Endodermal cell (in vitro differentiated cells): ENCODE results near the gene RAB33B. TPM values are rescaled to one million over a fixed set of nuclear protein-coding genes. Genes with fewer than 3 reads are reported as not detected.

Experiments
- DNase-seq: peaks from one replicate; pipeline ENCODE4 v3.0.0-alpha.2; 2017
- H3K27ac ChIP-seq: 2 replicates; pipeline ENCODE4 v1.5.1; 2013; ENCODE audit warnings: mild to moderate bottlenecking, low read depth, low read length, moderate library complexity
- H3K27me3 ChIP-seq: 2 replicates; pipeline ENCODE4 v1.6.1; 2013; ENCODE audit warnings: mild to moderate bottlenecking, low read length, moderate library complexity; ENCODE audit not compliant: insufficient read depth, control insufficient read depth, poor library complexity, severe bottlenecking
- H3K36me3 ChIP-seq: 2 replicates; pipeline ENCODE4 v1.7.0; 2013; ENCODE audit warnings: mild to moderate bottlenecking, low read length, moderate library complexity; ENCODE audit not compliant: control insufficient read depth, insufficient read depth
- H3K4me1 ChIP-seq: one replicate; pipeline ENCODE4 v1.7.0; 2013; ENCODE audit warnings: low read length; ENCODE audit not compliant: control insufficient read depth, insufficient read depth
- H3K4me3 ChIP-seq: 2 replicates; pipeline ENCODE4 v1.5.1; 2013; ENCODE audit warnings: mild to moderate bottlenecking, low read length, moderate library complexity
- H3K9ac ChIP-seq: 2 replicates; pipeline ENCODE4 v1.6.1; 2013; ENCODE audit warnings: mild to moderate bottlenecking, low read length, moderate library complexity; ENCODE audit not compliant: poor library complexity, severe bottlenecking; ENCODE audit errors: extremely low read depth
- H3K9me3 ChIP-seq: 2 replicates; pipeline ENCODE4 v1.6.1; 2013; ENCODE audit warnings: mild to moderate bottlenecking, low read length, moderate library complexity; ENCODE audit not compliant: control insufficient read depth
- H3K27ac Mint-ChIP-seq: 2 replicates; pipeline ENCODE4 v1.8.0; 2020; ENCODE audit warnings: mixed read lengths
- H3K27me3 Mint-ChIP-seq: 2 replicates; pipeline ENCODE4 v1.8.0; 2021; ENCODE audit warnings: mild to moderate bottlenecking, mixed read lengths; ENCODE audit not compliant: insufficient read depth
- H3K36me3 Mint-ChIP-seq: 2 replicates; pipeline ENCODE4 v1.8.0; 2020; ENCODE audit warnings: low read depth, mixed read lengths
- H3K4me1 Mint-ChIP-seq: 2 replicates; pipeline ENCODE4 v1.8.0; 2020; ENCODE audit warnings: mixed read lengths
- H3K4me3 Mint-ChIP-seq: 2 replicates; pipeline ENCODE4 v1.8.0; 2020; ENCODE audit warnings: mild to moderate bottlenecking, moderate library complexity, mixed read lengths
- H3K9me3 Mint-ChIP-seq: 2 replicates; pipeline ENCODE4 v1.8.0; 2020; ENCODE audit warnings: mild to moderate bottlenecking, mixed read lengths
- CTCF ChIP-seq: fragments of 200-600 bp; sonication (generic); conservative IDR thresholded peaks from 2 replicates; pipeline ENCODE4 v1.5.0; 2021; ENCODE audit warnings: antibody characterized with exemption, mild to moderate bottlenecking
- WGBS, 2 experiments: methylation state at CpG; one replicate each; pipeline versions ENCODE4 v1.1.5 to v1.1.7; 2013; ENCODE audit warnings: missing lambda C conversion rate in 2 of 2, mixed read lengths in 1 of 2; ENCODE audit not compliant: insufficient coverage in 1 of 2, insufficient read length in 1 of 2; 5-methylcytosine and 5-hydroxymethylcytosine counted together
- total RNA-seq, 2 donors: library from RNA; stranded (reverse); fragmentation: NEBNext Ultra II Directional in 1 of 2; extraction: Animal tissue kit (Norgen Biotek cat#: 25700) in 1 of 2; gene quantifications; 2 replicates in 1 of 2; 3 replicates in 1 of 2; pipeline ENCODE4 v1.2.1, GENCODE V29; 2021

RAB33B gene
- total RNA-seq, 2 donors from 2014 or later: 8.7 to 11.4 TPM

- Histone ChIP-seq H3K27me3 (no peaks in the 10 kb centered on the region), H3K4me1 (no peaks in the 10 kb centered on the region), H3K9ac (no peak overlapping the region), H3K36me3 (peaks cover 16% of the 10 kb centered on the region), H3K4me3 (no peak overlapping the region), H3K27ac (no peak overlapping the region), H3K9me3 (no peaks in the 10 kb centered on the region)
- Mint-ChIP-seq H3K27me3 (no peaks in the 10 kb centered on the region), H3K27ac (peak overlapping the region; percentile 4), H3K4me3 (no peak overlapping the region), H3K4me1 (peaks cover 5% of the 10 kb centered on the region), H3K9me3 (no peaks in the 10 kb centered on the region), H3K36me3 (peaks cover 14% of the 10 kb centered on the region)
- no peak for DNase-seq
- 72 to 78% methylated on average over 2 to 3 of the region's 3 CpGs for WGBS, 2 experiments
- no peak for TF ChIP-seq CTCF
Observed at GRCh38 chr4:139501117-139501516, 47.2 kb downstream of the RAB33B start.

- no peak for DNase-seq
- Mint-ChIP-seq H3K4me3 (no peak overlapping the region), H3K9me3 (no peaks in the 10 kb centered on the region), H3K27ac (no peak overlapping the region), H3K4me1 (peaks cover 5% of the 10 kb centered on the region), H3K36me3 (peaks cover 14% of the 10 kb centered on the region), H3K27me3 (no peaks in the 10 kb centered on the region)
- no peaks in the 10 kb centered on the region for H3K9me3 ChIP-seq
- H3K36me3 ChIP-seq: peaks cover 20% of the 10 kb centered on the region
- no peak for TF ChIP-seq CTCF
- WGBS, 2 experiments: 71 to 79% methylated on average over 3 to 6 of the region's 6 CpGs
- no peak overlapping the region for H3K4me3 ChIP-seq
- no peak overlapping the region for H3K27ac ChIP-seq
- no peaks in the 10 kb centered on the region for H3K4me1 ChIP-seq
- H3K27me3 ChIP-seq: no peaks in the 10 kb centered on the region
- H3K9ac ChIP-seq: no peak overlapping the region
Observed at GRCh38 chr4:139501527-139501926, 47.6 kb downstream of the RAB33B start.

GRCh38 chr4:139501927-139502899 lies 48.3 kb downstream of the RAB33B start:
- no peak overlapping the region for H3K4me3 Mint-ChIP-seq

More at GRCh38 chr4:139501927-139502899, 48.3 kb downstream of the RAB33B start:
- H3K27me3 Mint-ChIP-seq: no peaks in the 10 kb centered on the region
- 87 to 88% methylated on average over 6 to 12 of the region's 13 CpGs for WGBS, 2 experiments
- H3K9me3 Mint-ChIP-seq: no peaks in the 10 kb centered on the region
- no peak overlapping the region for H3K27ac Mint-ChIP-seq
- TF ChIP-seq CTCF: no peak
- no peaks in the 10 kb centered on the region for H3K4me1 ChIP-seq
- H3K4me1 Mint-ChIP-seq: peaks cover 5% of the 10 kb centered on the region
- no peaks in the 10 kb centered on the region for H3K9me3 ChIP-seq
- H3K36me3 Mint-ChIP-seq: peaks cover 14% of the 10 kb centered on the region
- H3K27me3 ChIP-seq: no peaks in the 10 kb centered on the region
- H3K4me3 ChIP-seq: no peak overlapping the region
- DNase-seq: no peak
- H3K9ac ChIP-seq: no peak overlapping the region
- H3K27ac ChIP-seq: no peak overlapping the region
- peaks cover 27% of the 10 kb centered on the region for H3K36me3 ChIP-seq
